Sigmoid colon (tissue), 7 donors: ENCODE measurements around the gene LRRC7. TPM values are rescaled to one million over a fixed set of nuclear protein-coding genes. Genes with fewer than 3 reads are reported as not detected.

Experiments used
- DNase-seq: peaks from one replicate; pipeline ENCODE4 v3.0.0-alpha.2; 2019
- H3K27ac ChIP-seq, 4 donors: fragments of 200-600 bp; sonication (generic); one replicate each; pipeline ENCODE4 v1.5.1; 2016 to 2019; ENCODE audit warnings: mild to moderate bottlenecking in 1 of 4
- H3K27me3 ChIP-seq, 3 donors: fragments of 200-600 bp; sonication (generic); one replicate each; pipeline ENCODE4 v1.5.1; 2019; ENCODE audit warnings: mild to moderate bottlenecking in 1 of 3
- H3K36me3 ChIP-seq, 4 donors: fragments of 200-600 bp; sonication (generic); one replicate each; pipeline ENCODE4 v1.5.1; 2016 to 2019
- H3K4me1 ChIP-seq, 4 donors: fragments of 200-600 bp; sonication (generic); one replicate each; pipeline ENCODE4 v1.5.1; 2017 to 2019
- H3K4me3 ChIP-seq, 4 donors: fragments of 200-600 bp; sonication (generic); one replicate each; pipeline ENCODE4 v1.5.1; 2017 to 2019; ENCODE audit warnings: mild to moderate bottlenecking in 2 of 4, moderate library complexity in 1 of 4
- H3K9me3 ChIP-seq, 4 donors: fragments of 200-600 bp in 3 of 4; sonication (generic) in 3 of 4; one replicate each; pipeline versions ENCODE4 v1.5.1 to v1.6.1; 2013 to 2019
- CTCF ChIP-seq, 4 experiments: fragments of 450-650 bp in 3 of 4; fragments of 200-600 bp in 1 of 4; IDR thresholded peaks; one replicate each; pipeline ENCODE4 v1.5.1; 2016 to 2019; ENCODE audit warnings: antibody characterized with exemption in 4 of 4, mild to moderate bottlenecking in 3 of 4, moderate library complexity in 2 of 4
- EP300 ChIP-seq, 4 donors: sonication (generic); formaldehyde crosslinking; IDR thresholded peaks; one replicate each; pipeline ENCODE4 v1.6.1; 2017; ENCODE audit warnings: antibody characterized with exemption in 4 of 4
- POLR2A ChIP-seq, 2 donors: fragments of 450-650 bp; IDR thresholded peaks; one replicate each; pipeline ENCODE4 v1.6.1; 2016; ENCODE audit warnings: antibody characterized with exemption in 2 of 2, mild to moderate bottlenecking in 2 of 2, moderate library complexity in 2 of 2
- POLR2AphosphoS5 ChIP-seq, 4 donors: sonication (generic); formaldehyde crosslinking; IDR thresholded peaks; one replicate each; pipeline ENCODE4 v1.6.1; 2017; ENCODE audit warnings: antibody characterized with exemption in 4 of 4
- WGBS, 2 donors: extraction: QIAGEN DNeasy Blood & Tissue Kit; methylation state at CpG; one replicate each; pipeline ENCODE4 v1.1.7; 2013; 5-methylcytosine and 5-hydroxymethylcytosine counted together
- intact Hi-C: fragments of 100-400 bp; cut with DNase I; formaldehyde crosslinking; loops from one replicate; pipeline ENCODE4 v1.15.1; 2023
- polyA plus RNA-seq, 3 donors: library from polyadenylated mRNA; stranded (reverse); fragments of 200-250 nt; gene quantifications; one replicate each; pipeline ENCODE4 v1.2.3, GENCODE V29; 2013
- total RNA-seq, 4 donors: library from RNA; depleted of rRNA; stranded (reverse); fragments of >200 nt; gene quantifications; one replicate each; pipeline ENCODE4 v1.1.0, GENCODE V29; 2016
- donor health status: healthy with polysubstance abuse.
- donor health status: Bipolar disorder and iron deficiency.
- donor health status: healthy.

The LRRC7 gene
- total and polyA plus RNA-seq, 7 donors = 0.16 to 1.9 (median 0.41) TPM; not detected in 2

GRCh38 chr1:69754521-69754920, 186.8 kb downstream of the LRRC7 start:
- TF ChIP-seq POLR2AphosphoS5 (IDR thresholded peaks at IDR 0.05) = no peak

GRCh38 chr1:69755647-69756046, 187.9 kb downstream of the LRRC7 start:
- intact Hi-C loops = no loop called here
- no peak overlapping the region for H3K4me3 ChIP-seq
- WGBS, 2 donors = 27 to 76% methylated on average over 1 of the region's 1 CpG
- H3K27me3 ChIP-seq = no peaks in the 10 kb centered on the region
- no peak for DNase-seq
- TF ChIP-seq CTCF (IDR thresholded peaks at IDR 0.05) (no peak), EP300 (IDR thresholded peaks at IDR 0.05) (no peak), POLR2A (IDR thresholded peaks at IDR 0.05) (no peak), POLR2AphosphoS5 (IDR thresholded peaks at IDR 0.05) (no peak)
- no peaks in the 10 kb centered on the region for H3K4me1 ChIP-seq
- no peak overlapping the region for H3K27ac ChIP-seq
- no peaks in the 10 kb centered on the region for H3K36me3 ChIP-seq
- no peaks in the 10 kb centered on the region for H3K9me3 ChIP-seq

More at GRCh38 chr1:69754521-69754920, 186.8 kb downstream of the LRRC7 start:
- intact Hi-C loops = no loop called here
- Histone ChIP-seq H3K4me1 (no peaks in the 10 kb centered on the region), H3K9me3 (no peaks in the 10 kb centered on the region), H3K4me3 (no peak overlapping the region), H3K27me3 (no peaks in the 10 kb centered on the region), H3K27ac (no peak overlapping the region), H3K36me3 (no peaks in the 10 kb centered on the region)
- WGBS, 2 donors = 89 to 90% methylated on average over 3 of the region's 3 CpGs
- DNase-seq = no peak

- H3K27ac ChIP-seq = no peak overlapping the region
- H3K9me3 ChIP-seq = no peaks in the 10 kb centered on the region
- TF ChIP-seq POLR2A (IDR thresholded peaks at IDR 0.05) = no peak
- no peak for TF ChIP-seq CTCF (IDR thresholded peaks at IDR 0.05)
- no peak for TF ChIP-seq POLR2AphosphoS5 (IDR thresholded peaks at IDR 0.05)
- TF ChIP-seq EP300 (IDR thresholded peaks at IDR 0.05) = no peak
- 33 to 40% methylated on average over 2 of the region's 2 CpGs for WGBS, 2 donors
- no peaks in the 10 kb centered on the region for H3K27me3 ChIP-seq
- intact Hi-C loops = no loop called here
- no peaks in the 10 kb centered on the region for H3K4me1 ChIP-seq
- no peak overlapping the region for H3K4me3 ChIP-seq
- no peaks in the 10 kb centered on the region for H3K36me3 ChIP-seq
- DNase-seq = no peak
Observed at GRCh38 chr1:69765951-69766350, 198.2 kb downstream of the LRRC7 start.

GRCh38 chr1:69766431-69767180, 198.9 kb downstream of the LRRC7 start:
- 71 to 76% methylated on average over 7 of the region's 7 CpGs for WGBS, 2 donors
- Histone ChIP-seq H3K27ac (no peak overlapping the region), H3K4me3 (no peak overlapping the region), H3K36me3 (no peaks in the 10 kb centered on the region), H3K9me3 (no peaks in the 10 kb centered on the region), H3K27me3 (no peaks in the 10 kb centered on the region), H3K4me1 (no peaks in the 10 kb centered on the region)
- TF ChIP-seq CTCF (IDR thresholded peaks at IDR 0.05) = no peak
- TF ChIP-seq POLR2A (IDR thresholded peaks at IDR 0.05) = no peak
- no peak for TF ChIP-seq EP300 (IDR thresholded peaks at IDR 0.05)
- no peak for TF ChIP-seq POLR2AphosphoS5 (IDR thresholded peaks at IDR 0.05)
- no peak for DNase-seq
- intact Hi-C loops = no loop called here

- no peak for TF ChIP-seq EP300 (IDR thresholded peaks at IDR 0.05)
- no peak for TF ChIP-seq CTCF (IDR thresholded peaks at IDR 0.05)
- no peak for TF ChIP-seq POLR2A (IDR thresholded peaks at IDR 0.05)
- no peak for TF ChIP-seq POLR2AphosphoS5 (IDR thresholded peaks at IDR 0.05)
- H3K4me3 ChIP-seq = no peak overlapping the region
- no peaks in the 10 kb centered on the region for H3K27me3 ChIP-seq
- intact Hi-C loops = no loop called here
- H3K27ac ChIP-seq = no peak overlapping the region
- H3K4me1 ChIP-seq = no peaks in the 10 kb centered on the region
- no peaks in the 10 kb centered on the region for H3K9me3 ChIP-seq
- 18 to 71% methylated on average over 1 of the region's 1 CpG for WGBS, 2 donors
- no peak for DNase-seq
- H3K36me3 ChIP-seq = no peaks in the 10 kb centered on the region
Observed at GRCh38 chr1:69776555-69776954, 208.8 kb downstream of the LRRC7 start.
